IMR-90 (cell line): ENCODE data around the gene RIMOC1. TPM values are rescaled to one million over a fixed set of nuclear protein-coding genes. Genes with fewer than 3 reads are reported as not detected.

ENCODE experiments used
- ATAC-seq: fragments of 200-7000 bp; cut with Tn5 transposase; 2 replicates; pipeline ENCODE4 v1.9.1; 2020; ENCODE audit warnings: low read depth, mild to moderate bottlenecking, moderate library complexity
- BruUV-seq: library from RNA; stranded (reverse); fragments of 400-500 nt; replicated peaks from 2 replicates; lab custom pipeline; 2021; lab: Mats Ljungman, UMichigan
- CTCF ChIA-PET: fragments of 300-600 bp; formaldehyde crosslinking; extraction: SDS; loops from one replicate; lab custom pipeline; 2021; ENCODE audit warnings: antibody characterized with exemption; lab: Yijun Ruan, JAX
- POLR2A ChIA-PET: fragments of 300-600 bp; sonication (Branson Sonifier 250); formaldehyde crosslinking; loops from one replicate; lab custom pipeline; 2022; ENCODE audit warnings: antibody characterized with exemption; ENCODE audit not compliant: unreplicated experiment; lab: Charles Lee
- DNase-seq: peaks from one replicate; pipeline ENCODE4 v3.0.0; 2013
- H2AFZ ChIP-seq: replicated peaks from 2 replicates; pipeline ENCODE3; 2013; ENCODE audit warnings: low read length, mild to moderate bottlenecking; ENCODE audit not compliant: poor library complexity
- H2AK5ac ChIP-seq: 2 replicates; pipeline ENCODE4 v1.6.1; 2013; ENCODE audit warnings: low read depth, low read length, inconsistent platforms
- H2AK9ac ChIP-seq: replicated peaks from 2 replicates; pipeline ENCODE3; 2013; ENCODE audit warnings: mild to moderate bottlenecking, low read depth, low read length, moderate library complexity; ENCODE audit not compliant: poor library complexity
- H2BK120ac ChIP-seq: 2 replicates; pipeline ENCODE4 v1.6.1; 2013; ENCODE audit warnings: low read depth, low read length, inconsistent platforms
- H2BK15ac ChIP-seq: 3 replicates; pipeline ENCODE4 v1.6.1; 2013; ENCODE audit warnings: low read depth, low read length, inconsistent platforms
- H2BK20ac ChIP-seq: 2 replicates; pipeline ENCODE4 v1.6.1; 2013; ENCODE audit warnings: low read depth, mild to moderate bottlenecking, inconsistent platforms, low read length, moderate library complexity
- H2BK5ac ChIP-seq: 2 replicates; pipeline ENCODE4 v1.6.1; 2013; ENCODE audit warnings: mild to moderate bottlenecking, low read depth, low read length, inconsistent platforms; ENCODE audit not compliant: poor library complexity, severe bottlenecking
- H3K14ac ChIP-seq: replicated peaks from 2 replicates; pipeline ENCODE4 v1.6.1; 2013; ENCODE audit warnings: low read depth, low read length, inconsistent platforms
- H3K18ac ChIP-seq: 2 replicates; pipeline ENCODE4 v1.6.1; 2013; ENCODE audit warnings: low read depth, low read length, control low read depth
- H3K23ac ChIP-seq: 2 replicates; pipeline ENCODE4 v1.6.1; 2013; ENCODE audit warnings: low read depth, low read length, inconsistent platforms
- H3K27ac ChIP-seq: 2 replicates; pipeline ENCODE4 v1.5.1; 2013; ENCODE audit warnings: mild to moderate bottlenecking, control low read depth, low read length; ENCODE audit not compliant: insufficient read depth
- H3K27me3 ChIP-seq: 2 replicates; pipeline ENCODE4 v1.6.1; 2013; ENCODE audit warnings: low read length; ENCODE audit not compliant: control insufficient read depth, insufficient read depth
- H3K36me3 ChIP-seq: 2 replicates; pipeline ENCODE4 v1.6.1; 2013; ENCODE audit warnings: low read length, mixed read lengths; ENCODE audit not compliant: control insufficient read depth, insufficient read depth
- H3K4ac ChIP-seq: 2 replicates; pipeline ENCODE4 v1.6.1; 2013; ENCODE audit warnings: low read depth, low read length, inconsistent platforms
- H3K4me1 ChIP-seq: 2 replicates; pipeline ENCODE4 v1.6.1; 2013; ENCODE audit warnings: low read length, mixed read lengths; ENCODE audit not compliant: control insufficient read depth, insufficient read depth
- H3K4me2 ChIP-seq: 2 replicates; pipeline ENCODE4 v1.6.1; 2013; ENCODE audit warnings: low read depth, mild to moderate bottlenecking, control low read depth, low read length, moderate library complexity
- H3K4me3 ChIP-seq: 2 replicates; pipeline ENCODE4 v1.5.1; 2013; ENCODE audit warnings: low read depth, mild to moderate bottlenecking, control low read depth, low read length, moderate library complexity; ENCODE audit not compliant: insufficient read depth
- H3K56ac ChIP-seq: 2 replicates; pipeline ENCODE4 v1.6.1; 2013; ENCODE audit warnings: low read length, inconsistent platforms; ENCODE audit not compliant: insufficient read depth; ENCODE audit errors: extremely low read depth
- H3K79me1 ChIP-seq, 2 experiments: 2 replicates each; pipeline ENCODE4 v1.6.1; 2013; ENCODE audit warnings: low read length in 2 of 2, inconsistent platforms in 1 of 2, low read depth in 1 of 2
- H3K9ac ChIP-seq: 2 replicates; pipeline ENCODE4 v1.6.1; 2013; ENCODE audit warnings: low read depth, low read length, control low read depth
- H3K9me1 ChIP-seq: 2 replicates; pipeline ENCODE4 v1.6.1; 2013; ENCODE audit warnings: low read length, inconsistent platforms; ENCODE audit not compliant: insufficient read depth
- H3K9me3 ChIP-seq: 2 replicates; pipeline ENCODE4 v1.6.1; 2013; ENCODE audit warnings: low read length; ENCODE audit not compliant: control insufficient read depth, insufficient read depth
- H4K20me1 ChIP-seq: 2 replicates; pipeline ENCODE4 v1.6.1; 2013; ENCODE audit warnings: low read length, inconsistent platforms; ENCODE audit not compliant: insufficient read depth
- H4K5ac ChIP-seq: 2 replicates; pipeline ENCODE4 v1.6.1; 2013; ENCODE audit warnings: mild to moderate bottlenecking, low read depth, low read length, control low read depth
- H4K8ac ChIP-seq, 2 experiments: 2 replicates each; pipeline ENCODE4 v1.6.1; 2013; ENCODE audit warnings: low read depth in 2 of 2, low read length in 2 of 2, control low read depth in 1 of 2, inconsistent platforms in 1 of 2
- H4K91ac ChIP-seq: 2 replicates; pipeline ENCODE4 v1.6.1; 2013; ENCODE audit warnings: low read depth, low read length, inconsistent platforms; ENCODE audit not compliant: insufficient read depth
- BHLHE40 ChIP-seq: fragments of 150-350 bp; IDR thresholded peaks from 2 replicates; pipeline ENCODE4 v1.6.1; 2016; ENCODE audit warnings: mild to moderate bottlenecking, low read depth, low read length
- CHD1 ChIP-seq: IDR thresholded peaks from 2 replicates; pipeline ENCODE4 v1.6.1; 2012; ENCODE audit warnings: low read depth, low read length, improper control_type of control experiment
- CTCF ChIP-seq: conservative IDR thresholded peaks from 2 replicates; pipeline ENCODE4 v1.5.1; 2012; ENCODE audit warnings: mild to moderate bottlenecking, low read depth, low read length, improper control_type of control experiment
- ELK1 ChIP-seq: fragments of 150-350 bp; IDR thresholded peaks from 2 replicates; pipeline ENCODE4 v1.6.1; 2016; ENCODE audit warnings: low read depth, mild to moderate bottlenecking, low read length, moderate library complexity, borderline replicate concordance
- FOS ChIP-seq: fragments of 150-350 bp; IDR thresholded peaks from 2 replicates; pipeline ENCODE4 v1.6.1; 2016; ENCODE audit warnings: low read depth, low read length
- MAFK ChIP-seq: IDR thresholded peaks from 2 replicates; pipeline ENCODE4 v1.6.1; 2012; ENCODE audit warnings: low read depth, low read length, improper control_type of control experiment
- MAZ ChIP-seq: IDR thresholded peaks from 2 replicates; pipeline ENCODE4 v1.6.1; 2012; ENCODE audit warnings: low read depth, mild to moderate bottlenecking, low read length, improper control_type of control experiment, moderate library complexity, borderline replicate concordance
- MXI1 ChIP-seq: IDR thresholded peaks from 2 replicates; pipeline ENCODE4 v1.6.1; 2012; ENCODE audit warnings: low read depth, mild to moderate bottlenecking, low read length, moderate library complexity, borderline replicate concordance
- POLR2A ChIP-seq: IDR thresholded peaks from 2 replicates; pipeline ENCODE4 v1.6.1; 2012; ENCODE audit warnings: mild to moderate bottlenecking, low read depth, low read length
- RAD21 ChIP-seq: IDR thresholded peaks from 2 replicates; pipeline ENCODE4 v1.6.1; 2012; ENCODE audit warnings: low read length, improper control_type of control experiment
- RCOR1 ChIP-seq: IDR thresholded peaks from 2 replicates; pipeline ENCODE4 v1.6.1; 2012; ENCODE audit warnings: mild to moderate bottlenecking, low read length, improper control_type of control experiment; ENCODE audit not compliant: insufficient replicate concordance
- RFX5 ChIP-seq: IDR thresholded peaks from 2 replicates; pipeline ENCODE4 v1.8.0; 2012; ENCODE audit warnings: low read depth, mild to moderate bottlenecking, low read length, moderate library complexity
- SMC3 ChIP-seq: fragments of 150-350 bp; IDR thresholded peaks from 2 replicates; pipeline ENCODE4 v1.6.1; 2016; ENCODE audit warnings: low read depth, mild to moderate bottlenecking, antibody characterized with exemption, low read length, moderate library complexity
- USF2 ChIP-seq: fragments of 150-350 bp; IDR thresholded peaks from 2 replicates; pipeline ENCODE4 v1.6.1; 2017; ENCODE audit warnings: mild to moderate bottlenecking, antibody characterized with exemption, low read length, low read depth
- WGBS, 2 experiments: methylation state at CpG; one replicate each; pipeline versions ENCODE4 v1.1.5 to v1.1.7; 2013; ENCODE audit warnings: missing lambda C conversion rate in 2 of 2; ENCODE audit not compliant: insufficient read length in 1 of 2; ENCODE audit errors: extremely low coverage in 2 of 2; 5-methylcytosine and 5-hydroxymethylcytosine counted together
- dilution Hi-C: fragments of 300-500 bp; cut with HindIII; formaldehyde crosslinking; loops from one replicate; pipeline ENCODE4 v1.14.3; 2018; ENCODE audit warnings: low sequenced_read_pairs; ENCODE audit not compliant: unreplicated experiment
- in situ Hi-C: fragments of 300-500 bp; cut with MboI; formaldehyde crosslinking; loops from 3 replicates; pipeline ENCODE4 v1.14.3; 2019; ENCODE audit warnings: low sequenced_read_pairs, inconsistent platforms, mixed read lengths
- intact Hi-C: fragments of 100-400 bp; cut with micrococcal nuclease; formaldehyde crosslinking; loops from 2 replicates; pipeline ENCODE4 v1.10.0; 2022
- polyA plus RNA-seq, 3 experiments: library from polyadenylated mRNA; depleted of rRNA; stranded (reverse); fragments of >200 nt; gene quantifications; 2 replicates each; pipeline ENCODE4 v1.2.3, GENCODE V29; 2012; ENCODE audit warnings: low replicate concordance in 1 of 3
- total RNA-seq: library from RNA; depleted of rRNA; stranded (reverse); fragments of >200 nt; gene quantifications from 2 replicates; pipeline ENCODE4 v1.2.3, GENCODE V29; 2012

Gene RIMOC1
- total and polyA plus RNA-seq, 2 of the 4 experiments (the other 2 are of a cell fraction) = 4.1 to 9.0 TPM

GRCh38 chr5:41882765-41883164 is 21.4 kb upstream of the RIMOC1 start:
- no peak overlapping the region for H2AFZ ChIP-seq
- in situ Hi-C loops = no loop called here
- dilution Hi-C loops = no loop called here

More at GRCh38 chr5:41882765-41883164, 21.4 kb upstream of the RIMOC1 start:
- WGBS, 2 experiments = 58% methylated on average over 2 of the region's 5 CpGs; no CpG with 5 or more reads in 1 of the 2 experiments
- Histone ChIP-seq H2AK9ac (no peak overlapping the region), H3K23ac (no peak overlapping the region), H2AK5ac (no peak overlapping the region), H3K18ac (no peak overlapping the region), H4K91ac (no peak overlapping the region), H3K9me3 (no peaks in the 10 kb centered on the region), H3K79me1 (no peaks in the 10 kb centered on the region), H3K56ac (no peak overlapping the region), H3K4me1 (no peaks in the 10 kb centered on the region), H3K27me3 (peaks cover 2% of the 10 kb centered on the region), H3K9me1 (no peaks in the 10 kb centered on the region), H2BK15ac (no peak overlapping the region), H3K9ac (no peak overlapping the region), H3K14ac (no peak overlapping the region), H2BK20ac (no peak overlapping the region), H4K8ac (no peak overlapping the region), H2BK120ac (no peak overlapping the region), H3K4ac (no peak overlapping the region), H4K20me1 (no peaks in the 10 kb centered on the region), H3K4me3 (no peak overlapping the region), H3K36me3 (no peaks in the 10 kb centered on the region), H3K27ac (no peak overlapping the region), H3K4me2 (no peak overlapping the region), H2BK5ac (no peak overlapping the region), H4K5ac (no peak overlapping the region)
- no peak for DNase-seq
- ATAC-seq = no peak
- POLR2A ChIA-PET = no interaction called here
- CTCF ChIA-PET = no interaction called here
- BruUV-seq = no TSS peak
- no peak for TF ChIP-seq CHD1
- no peak for TF ChIP-seq RFX5
- TF ChIP-seq MAZ = no peak
- no peak for TF ChIP-seq MXI1
- no peak for TF ChIP-seq ELK1
- no peak for TF ChIP-seq MAFK
- no peak for TF ChIP-seq POLR2A
- no peak for TF ChIP-seq USF2
- no peak for TF ChIP-seq FOS
- TF ChIP-seq CTCF = no peak
- no peak for TF ChIP-seq RCOR1
- no peak for TF ChIP-seq RAD21
- TF ChIP-seq BHLHE40 = no peak
- no peak for TF ChIP-seq SMC3
- intact Hi-C loops = no loop called here
